SU-DHL-6 (cell line): ENCODE measurements around the gene EHBP1.

ENCODE experiments used
- H2AFZ ChIP-seq: fragments of 200-600 bp; sonication (generic); 2 replicates; pipeline ENCODE4 v1.6.1; 2014; ENCODE audit warnings: low read depth, mild to moderate bottlenecking, moderate library complexity, mixed read lengths, antibody characterized with exemption, low read length; ENCODE audit not compliant: severe bottlenecking
- H3F3A ChIP-seq: fragments of 200-600 bp; shearing (Covaris generic); 2 replicates; pipeline ENCODE4 v1.6.0; 2016; ENCODE audit warnings: antibody characterized with exemption, mild to moderate bottlenecking; ENCODE audit not compliant: insufficient read depth
- H3K27ac ChIP-seq: fragments of 200-600 bp; sonication (generic); 2 replicates; pipeline ENCODE4 v1.5.1; 2016; ENCODE audit warnings: low read depth, mild to moderate bottlenecking, low read length, moderate library complexity, mixed read lengths
- H3K27me3 ChIP-seq: fragments of 200-600 bp; sonication (generic), shearing (Covaris generic); 2 replicates; pipeline ENCODE4 v1.6.0; 2014; ENCODE audit warnings: mild to moderate bottlenecking, low read length
- H3K36me3 ChIP-seq: fragments of 200-600 bp; sonication (generic); 2 replicates; pipeline ENCODE4 v1.6.1; 2014; ENCODE audit warnings: mild to moderate bottlenecking, low read length, mixed read lengths
- H3K4me2 ChIP-seq: fragments of 300-600, 200-600 bp; shearing (Covaris generic), sonication (generic); 2 replicates; pipeline ENCODE4 v1.6.0; 2014; ENCODE audit warnings: low read length, low read depth, mild to moderate bottlenecking; ENCODE audit not compliant: poor library complexity, severe bottlenecking
- H3K4me3 ChIP-seq: fragments of 200-600 bp; sonication (generic); 2 replicates; pipeline ENCODE4 v1.5.1; 2014; ENCODE audit warnings: antibody characterized with exemption, low read length, mild to moderate bottlenecking, mixed read lengths; ENCODE audit not compliant: insufficient read depth, poor library complexity, severe bottlenecking
- H3K79me2 ChIP-seq: fragments of 200-600 bp; sonication (generic); 2 replicates; pipeline ENCODE4 v1.6.1; 2014; ENCODE audit warnings: mild to moderate bottlenecking, low read length, moderate library complexity; ENCODE audit not compliant: insufficient read depth
- H3K9ac ChIP-seq: fragments of 200-600 bp; sonication (generic); 2 replicates; pipeline ENCODE4 v1.7.0; 2014; ENCODE audit warnings: mild to moderate bottlenecking, low read length
- H3K9me2 ChIP-seq: fragments of 200-600 bp; sonication (generic); replicated peaks from 2 replicates; pipeline ENCODE4 v1.6.1; 2014; ENCODE audit warnings: low read length; ENCODE audit not compliant: insufficient read depth
- H3K9me3 ChIP-seq: fragments of 200-600 bp; sonication (generic); 2 replicates; pipeline ENCODE4 v1.6.1; 2014; ENCODE audit warnings: low read length, mixed read lengths; ENCODE audit not compliant: insufficient read depth
- H4K20me1 ChIP-seq: fragments of 200-600 bp; sonication (generic); 2 replicates; pipeline ENCODE4 v1.6.1; 2014; ENCODE audit warnings: low read depth, mild to moderate bottlenecking, antibody characterized with exemption, low read length, moderate library complexity, mixed read lengths
- CTCF ChIP-seq: fragments of 200-600 bp; sonication (generic); IDR thresholded peaks from one replicate; pipeline ENCODE4 v1.5.1; 2017; ENCODE audit warnings: antibody characterized with exemption, mild to moderate bottlenecking, low read length, moderate library complexity; ENCODE audit not compliant: insufficient read depth, poor library complexity, severe bottlenecking
- EZH2phosphoT487 ChIP-seq: fragments of 200-600 bp; sonication (generic), shearing (Covaris generic); conservative IDR thresholded peaks from 2 replicates; pipeline ENCODE4 v1.6.1; 2018; ENCODE audit warnings: mild to moderate bottlenecking, antibody characterized with exemption, low read length, moderate library complexity, mixed read lengths

EHBP1 gene

GRCh38 chr2:62660087-62660486, 45.4 kb upstream of the EHBP1 start:
- Histone ChIP-seq H3K27ac (no peak overlapping the region), H3K79me2 (no peaks in the 10 kb centered on the region), H3F3A (no peaks in the 10 kb centered on the region), H3K9ac (no peak overlapping the region), H3K36me3 (no peaks in the 10 kb centered on the region), H3K9me3 (no peaks in the 10 kb centered on the region), H3K9me2 (no peaks in the 10 kb centered on the region), H2AFZ (no peak overlapping the region), H4K20me1 (no peaks in the 10 kb centered on the region), H3K4me2 (no peak overlapping the region), H3K4me3 (no peak overlapping the region), H3K27me3 (no peaks in the 10 kb centered on the region)
- TF ChIP-seq CTCF (no peak), EZH2phosphoT487 (no peak)

- H4K20me1 ChIP-seq = no peaks in the 10 kb centered on the region
- H3K27ac ChIP-seq = no peak overlapping the region
- H3K9me3 ChIP-seq = no peaks in the 10 kb centered on the region
- no peaks in the 10 kb centered on the region for H3F3A ChIP-seq
- no peak overlapping the region for H3K9ac ChIP-seq
- H2AFZ ChIP-seq = no peak overlapping the region
- no peak for TF ChIP-seq EZH2phosphoT487
- TF ChIP-seq CTCF = no peak
- H3K27me3 ChIP-seq = no peaks in the 10 kb centered on the region
- H3K36me3 ChIP-seq = no peaks in the 10 kb centered on the region
- H3K9me2 ChIP-seq = no peaks in the 10 kb centered on the region
- H3K4me3 ChIP-seq = no peak overlapping the region
- H3K4me2 ChIP-seq = no peak overlapping the region
- H3K79me2 ChIP-seq = no peaks in the 10 kb centered on the region
Measured at GRCh38 chr2:62660582-62661262, 44.8 kb upstream of the EHBP1 start.

DNA sequence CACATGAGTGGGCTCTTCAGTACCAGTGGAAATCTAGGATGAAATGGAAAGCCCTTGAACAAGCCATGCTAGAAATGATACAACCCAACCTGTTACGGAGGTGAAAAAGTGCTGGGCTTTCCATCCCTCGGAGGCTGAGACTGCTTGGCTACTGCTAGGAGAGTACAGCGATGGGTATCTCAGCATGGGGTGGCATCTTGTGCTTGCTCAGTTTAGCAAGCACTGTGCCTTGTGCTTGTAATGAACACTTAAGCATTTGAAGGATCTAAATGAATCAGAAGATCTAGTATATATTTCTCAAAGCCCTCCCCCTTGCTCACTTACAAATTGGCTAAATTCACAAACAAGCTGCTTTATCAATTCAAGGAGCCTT, 44.3 kb upstream of the EHBP1 start:
- TF ChIP-seq CTCF (no peak), EZH2phosphoT487 (no peak)
- Histone ChIP-seq H3K36me3 (no peaks in the 10 kb centered on the region), H3K9me3 (no peaks in the 10 kb centered on the region), H3K79me2 (no peaks in the 10 kb centered on the region), H3K27me3 (no peaks in the 10 kb centered on the region), H3K4me2 (no peak overlapping the region), H3F3A (no peaks in the 10 kb centered on the region), H3K9ac (no peak overlapping the region), H2AFZ (no peak overlapping the region), H3K9me2 (no peaks in the 10 kb centered on the region), H3K4me3 (no peak overlapping the region), H3K27ac (no peak overlapping the region), H4K20me1 (no peaks in the 10 kb centered on the region)
